ENCODE data around the gene NAALADL1.
A peak's percentile ranks its signal among the peaks of the same experiment; 100 is the strongest.
"Not testable (repeated sequence)": the region's sequence is repeated elsewhere in the genome, so short reads cannot be mapped to it uniquely, and the experiment has no call there.

NAALADL1 gene

GRCh38 chr11:65008016-65008415 lies 50.3 kb downstream of the NAALADL1 start:
- DNase-seq, result no peak

DNA sequence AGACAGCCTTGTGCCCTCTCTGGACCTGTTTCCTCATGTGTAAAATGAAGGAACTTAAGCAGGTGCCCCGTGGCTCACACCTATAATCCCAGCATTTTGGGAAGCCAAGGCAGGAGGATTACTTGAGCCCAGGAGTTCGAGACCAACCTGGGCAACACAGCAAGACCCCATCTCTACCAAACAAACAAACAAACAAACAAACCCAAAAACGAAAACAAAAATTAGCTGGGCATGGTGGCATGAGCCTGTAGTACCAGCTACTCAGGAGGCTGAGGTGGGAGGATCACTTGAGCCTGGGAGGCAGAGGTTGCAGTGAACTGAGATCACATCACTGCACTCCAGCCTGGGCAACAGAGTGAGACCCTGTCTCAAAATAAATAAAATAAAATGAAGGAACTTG lies 54.4 kb downstream of the NAALADL1 start:
- not testable (repeated sequence) for DNase-seq

DNA sequence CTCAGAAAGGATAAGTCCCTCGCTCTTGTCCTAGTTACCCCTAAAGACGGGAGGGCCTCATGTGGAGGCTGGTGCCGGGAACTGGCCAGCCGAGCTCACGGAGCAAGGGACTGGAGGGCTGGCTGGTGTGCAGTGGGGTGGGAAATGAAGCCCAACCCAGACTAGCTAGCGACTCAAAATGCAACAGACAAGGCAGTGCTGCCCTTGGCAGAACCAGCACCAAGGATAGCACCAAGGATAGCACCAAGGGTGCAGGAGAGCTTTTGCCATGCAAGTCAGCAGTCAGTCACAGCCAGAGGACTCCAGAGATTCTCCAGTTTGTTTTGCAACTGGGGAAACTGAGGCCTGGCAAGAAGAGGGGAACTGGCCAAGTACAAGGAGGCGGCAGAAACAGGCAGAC lies 55.1 kb downstream of the NAALADL1 start:
- no peak for DNase-seq

DNA sequence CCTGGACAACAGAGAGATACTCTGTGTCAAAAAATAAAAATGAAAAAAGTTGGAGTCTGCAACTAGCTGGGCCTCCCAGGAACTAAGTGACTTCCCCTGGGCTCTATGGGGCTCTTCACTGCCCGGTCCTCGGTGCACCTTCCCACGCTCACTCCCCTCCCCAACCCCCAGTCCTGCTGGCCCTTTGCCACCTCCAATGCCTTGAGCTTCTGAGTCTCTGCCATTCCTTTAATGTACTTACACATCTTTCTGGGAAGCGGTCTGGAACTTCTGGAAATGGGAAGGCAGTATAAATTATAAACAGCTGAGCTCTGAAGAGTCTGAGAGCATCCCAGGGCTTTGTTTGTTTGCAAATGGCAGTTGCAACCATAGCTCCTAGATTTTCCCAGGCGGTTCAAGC lies 55.6 kb downstream of the NAALADL1 start:
- DNase-seq, result no peak

DNA sequence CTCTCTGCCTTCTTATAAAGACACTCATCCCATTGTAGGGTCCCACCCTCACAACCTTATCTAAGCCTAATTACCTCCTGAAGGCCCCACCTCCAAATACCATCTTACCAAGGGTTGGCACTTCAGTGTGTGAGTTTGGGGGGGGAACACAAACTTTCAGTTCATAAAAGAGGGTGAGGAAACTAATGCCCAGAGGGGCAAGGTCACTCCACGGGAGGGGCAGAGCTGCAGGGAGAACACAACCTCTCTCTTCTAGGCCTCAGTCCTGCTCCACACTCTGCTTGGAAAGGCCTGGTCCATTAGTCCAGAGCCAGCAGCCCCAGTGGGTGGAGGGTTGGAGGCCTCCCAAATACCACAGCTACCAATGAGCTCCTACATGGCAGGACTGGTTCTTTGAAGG lies 58.9 kb downstream of the NAALADL1 start:
- DNase-seq, result no peak

GRCh38 chr11:64998690-64999431 lies 59.5 kb downstream of the NAALADL1 start:
- DNase-seq, result peak; percentile 25

DNA sequence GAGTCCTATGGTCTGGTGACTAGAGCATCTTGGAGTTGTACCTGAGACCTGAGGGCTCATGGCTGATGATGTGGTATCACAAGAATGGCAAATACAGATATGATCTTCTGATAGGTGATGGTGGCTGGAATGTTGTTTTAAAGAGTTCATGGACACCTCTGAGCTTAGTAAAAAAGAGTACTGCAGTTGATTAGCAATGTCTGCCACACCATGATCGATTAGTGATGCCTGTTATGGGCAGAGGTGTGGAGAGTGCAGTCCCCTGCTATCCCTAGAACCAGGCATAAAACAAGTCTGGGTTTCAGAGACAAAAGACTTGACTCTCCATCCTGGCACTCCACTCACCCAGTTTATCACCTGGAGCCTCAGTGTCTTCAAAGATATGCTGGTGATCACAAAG lies 60.2 kb downstream of the NAALADL1 start:
- DNase-seq, result no peak

GRCh38 chr11:64996710-64997380 lies 61.5 kb downstream of the NAALADL1 start, which contains the start of gene BATF2:
Gene BATF2 (minus strand): TSS chr11:64996971. CDS start chr11:64996914, 57 bp downstream.
- DNase-seq, result peak; percentile 2

DNA sequence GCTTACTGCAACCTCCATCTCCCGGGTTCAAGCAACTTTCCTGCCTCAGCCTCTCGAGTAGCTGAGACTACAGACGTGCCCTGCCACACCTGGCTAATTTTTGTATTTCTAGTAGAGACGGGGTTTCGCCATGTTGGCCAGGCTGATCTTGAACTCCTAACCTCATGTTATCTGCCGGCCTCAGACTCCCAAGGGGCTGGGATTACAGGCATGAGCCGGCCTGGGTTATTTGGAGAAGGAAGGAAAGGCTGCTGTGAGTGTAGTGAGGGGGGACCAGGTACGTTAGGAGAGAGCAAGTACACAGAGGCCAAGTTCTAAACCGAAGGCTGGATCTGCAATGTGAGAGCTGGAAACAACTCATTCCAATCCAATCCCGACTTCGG lies 62.0 kb downstream of the NAALADL1 start:
- DNase-seq, result no peak
